Smooth muscle cell (in vitro differentiated cells): ENCODE data around the gene ATG2A. TPM values are rescaled to one million over a fixed set of nuclear protein-coding genes. Genes with fewer than 3 reads are reported as not detected.

Experiments
- DNase-seq: peaks from one replicate; lab custom pipeline; 2025; ENCODE audit not compliant: unreplicated experiment; lab: John Stamatoyannopoulos, UW
- H2AFZ ChIP-seq: fragments of 200-600 bp; sonication (generic); 2 replicates; pipeline ENCODE4 v1.6.0; 2016; ENCODE audit warnings: antibody characterized with exemption, low read depth, mild to moderate bottlenecking
- H3F3A ChIP-seq: fragments of 200-600 bp; sonication (generic); 2 replicates; pipeline ENCODE4 v1.6.0; 2017; ENCODE audit warnings: antibody characterized with exemption, low read depth
- H3K27ac ChIP-seq: fragments of 200-600 bp; sonication (generic); 2 replicates; pipeline ENCODE4 v1.5.1; 2016; ENCODE audit warnings: low read depth, mild to moderate bottlenecking
- H3K27me3 ChIP-seq: fragments of 200-600 bp; sonication (generic); 2 replicates; pipeline ENCODE4 v1.6.1; 2016; ENCODE audit warnings: low read depth, mild to moderate bottlenecking
- H3K36me3 ChIP-seq: fragments of 200-600 bp; sonication (generic); 2 replicates; pipeline ENCODE4 v1.5.1; 2016; ENCODE audit warnings: low read depth
- H3K4me1 ChIP-seq: fragments of 200-600 bp; sonication (generic); 2 replicates; pipeline ENCODE4 v1.5.1; 2016; ENCODE audit warnings: low read depth
- H3K4me2 ChIP-seq: fragments of 200-600 bp; sonication (generic); 2 replicates; pipeline ENCODE4 v1.6.0; 2016; ENCODE audit warnings: mild to moderate bottlenecking
- H3K4me3 ChIP-seq: fragments of 200-600 bp; sonication (generic); 2 replicates; pipeline ENCODE4 v1.5.1; 2016; ENCODE audit warnings: mild to moderate bottlenecking
- H3K79me2 ChIP-seq: fragments of 200-600 bp; sonication (generic); 2 replicates; pipeline ENCODE4 v1.6.0; 2016; ENCODE audit warnings: low read depth, mild to moderate bottlenecking
- H3K9ac ChIP-seq: fragments of 200-600 bp; sonication (generic); 2 replicates; pipeline ENCODE4 v1.6.0; 2016; ENCODE audit warnings: low read depth
- H3K9me3 ChIP-seq: fragments of 200-600 bp; sonication (generic); replicated peaks from 2 replicates; pipeline ENCODE4 v1.5.1; 2016; ENCODE audit warnings: low read depth
- H4K20me1 ChIP-seq: fragments of 200-600 bp; sonication (generic); 2 replicates; pipeline ENCODE4 v1.6.0; 2016; ENCODE audit warnings: low read depth
- WGBS: methylation state at CpG from one replicate; pipeline ENCODE4 v1.1.7; 2016; ENCODE audit warnings: low lambda C conversion rate; 5-methylcytosine and 5-hydroxymethylcytosine counted together
- polyA plus RNA-seq: library from polyadenylated mRNA; unstranded; fragments of >200 nt; fragmentation: Nextera tagmentation; extraction: Ambion mirVana; gene quantifications from 2 replicates; pipeline ENCODE4 v1.2.1, GENCODE V29; 2016
- total RNA-seq: library from RNA; depleted of rRNA; stranded (reverse); fragments of >200 nt; gene quantifications from 2 replicates; pipeline ENCODE4 v1.2.3, GENCODE V29; 2014
- TF ChIP-seq, protein P1 (sequence below): fragments of 200-600 bp; sonication (generic); IDR thresholded peaks from 2 replicates; pipeline ENCODE4 v1.5.1; 2017; ENCODE audit warnings: borderline replicate concordance, mild to moderate bottlenecking, antibody characterized with exemption; ENCODE audit not compliant: insufficient read depth, poor library complexity, severe bottlenecking

Gene ATG2A
- total and polyA plus RNA-seq, 2 experiments from 2014 or later: 4.9 to 6.2 TPM

DNA sequence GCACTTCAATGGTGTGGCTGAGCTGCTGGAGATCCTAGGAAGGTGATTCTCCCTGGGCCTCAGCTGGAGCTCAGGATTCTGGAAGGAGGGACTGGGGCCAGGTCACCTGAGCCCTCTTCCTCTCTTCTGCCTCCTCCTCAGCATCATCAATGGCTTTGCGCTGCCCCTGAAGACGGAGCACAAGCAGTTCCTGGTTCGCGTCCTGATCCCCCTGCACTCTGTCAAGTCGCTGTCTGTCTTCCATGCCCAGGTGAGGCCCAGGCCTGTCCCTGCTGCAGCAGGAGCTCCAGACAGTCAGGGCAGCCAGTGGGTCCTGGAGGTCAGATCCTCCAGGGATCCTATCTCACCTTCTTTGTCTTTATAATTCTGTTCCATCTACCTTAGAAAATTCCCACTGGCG, 13.3 kb upstream of the ATG2A start:
- peaks cover 3% of the 10 kb centered on the region for H3K4me1 ChIP-seq
- no peaks in the 10 kb centered on the region for H3K27me3 ChIP-seq
- H4K20me1 ChIP-seq: no peaks in the 10 kb centered on the region
- DNase-seq: no peak
- H3K79me2 ChIP-seq: no peaks in the 10 kb centered on the region
- WGBS: 100% methylated on average over 6 of the region's 6 CpGs
- TF ChIP-seq, protein P1, sequence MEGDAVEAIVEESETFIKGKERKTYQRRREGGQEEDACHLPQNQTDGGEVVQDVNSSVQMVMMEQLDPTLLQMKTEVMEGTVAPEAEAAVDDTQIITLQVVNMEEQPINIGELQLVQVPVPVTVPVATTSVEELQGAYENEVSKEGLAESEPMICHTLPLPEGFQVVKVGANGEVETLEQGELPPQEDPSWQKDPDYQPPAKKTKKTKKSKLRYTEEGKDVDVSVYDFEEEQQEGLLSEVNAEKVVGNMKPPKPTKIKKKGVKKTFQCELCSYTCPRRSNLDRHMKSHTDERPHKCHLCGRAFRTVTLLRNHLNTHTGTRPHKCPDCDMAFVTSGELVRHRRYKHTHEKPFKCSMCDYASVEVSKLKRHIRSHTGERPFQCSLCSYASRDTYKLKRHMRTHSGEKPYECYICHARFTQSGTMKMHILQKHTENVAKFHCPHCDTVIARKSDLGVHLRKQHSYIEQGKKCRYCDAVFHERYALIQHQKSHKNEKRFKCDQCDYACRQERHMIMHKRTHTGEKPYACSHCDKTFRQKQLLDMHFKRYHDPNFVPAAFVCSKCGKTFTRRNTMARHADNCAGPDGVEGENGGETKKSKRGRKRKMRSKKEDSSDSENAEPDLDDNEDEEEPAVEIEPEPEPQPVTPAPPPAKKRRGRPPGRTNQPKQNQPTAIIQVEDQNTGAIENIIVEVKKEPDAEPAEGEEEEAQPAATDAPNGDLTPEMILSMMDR: no peak
- peaks cover 7% of the 10 kb centered on the region for H3K36me3 ChIP-seq
- H3K9me3 ChIP-seq: no peaks in the 10 kb centered on the region
- no peak overlapping the region for H2AFZ ChIP-seq
- no peaks in the 10 kb centered on the region for H3F3A ChIP-seq
- H3K9ac ChIP-seq: no peak overlapping the region
- H3K4me2 ChIP-seq: no peak overlapping the region
- no peak overlapping the region for H3K27ac ChIP-seq
- no peak overlapping the region for H3K4me3 ChIP-seq

DNA sequence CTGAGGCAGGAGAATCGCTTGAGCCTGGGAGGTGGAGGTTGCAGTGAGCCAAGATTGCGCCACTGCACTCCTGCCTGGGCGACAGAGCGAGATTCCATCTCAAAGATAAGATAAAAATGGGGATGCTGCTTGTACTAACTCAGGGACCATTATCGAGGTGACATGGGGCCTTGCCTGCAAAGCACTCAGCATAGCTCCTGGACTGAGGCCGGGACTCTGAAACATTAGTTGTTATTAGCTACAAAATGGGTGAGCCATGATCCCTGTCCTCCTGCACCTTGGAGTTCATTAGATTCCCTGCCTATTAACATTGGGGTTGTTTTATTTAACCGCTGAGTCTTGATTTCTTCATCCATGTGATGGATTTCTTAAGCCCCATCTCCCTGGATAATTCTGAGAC, 12.6 kb upstream of the ATG2A start:
- no peaks in the 10 kb centered on the region for H3K9me3 ChIP-seq
- no peaks in the 10 kb centered on the region for H3F3A ChIP-seq
- H3K79me2 ChIP-seq: peaks cover 3% of the 10 kb centered on the region
- DNase-seq: no peak
- H3K27me3 ChIP-seq: no peaks in the 10 kb centered on the region
- WGBS: 98% methylated on average over 7 of the region's 7 CpGs
- H4K20me1 ChIP-seq: no peaks in the 10 kb centered on the region
- peaks cover 3% of the 10 kb centered on the region for H3K4me1 ChIP-seq
- no peak overlapping the region for H2AFZ ChIP-seq
- TF ChIP-seq, protein P1: no peak
- no peak overlapping the region for H3K4me2 ChIP-seq
- H3K27ac ChIP-seq: no peak overlapping the region
- H3K9ac ChIP-seq: no peak overlapping the region
- no peak overlapping the region for H3K4me3 ChIP-seq
- peaks cover 7% of the 10 kb centered on the region for H3K36me3 ChIP-seq

DNA sequence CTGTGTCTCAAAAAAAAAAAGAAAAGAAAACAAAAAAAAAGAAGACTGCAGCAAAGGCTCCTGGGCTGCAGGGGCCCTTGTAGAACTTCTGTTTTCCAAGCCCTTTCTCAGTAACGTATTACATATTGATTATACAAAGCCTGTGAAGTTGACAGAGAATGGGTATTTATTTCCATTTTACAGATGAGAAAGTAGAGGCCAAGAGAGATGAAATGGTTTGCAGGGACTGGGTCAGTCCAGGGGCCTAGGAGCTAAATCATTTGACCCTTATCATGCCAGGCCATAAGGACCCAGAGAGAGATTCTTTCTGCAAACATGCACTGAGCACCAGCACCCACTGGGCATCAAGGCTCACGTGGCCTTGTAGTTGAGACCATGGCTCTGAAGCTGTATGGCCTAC, 11.9 kb upstream of the ATG2A start:
- peaks cover 3% of the 10 kb centered on the region for H3K79me2 ChIP-seq
- no peak overlapping the region for H3K9ac ChIP-seq

DNA sequence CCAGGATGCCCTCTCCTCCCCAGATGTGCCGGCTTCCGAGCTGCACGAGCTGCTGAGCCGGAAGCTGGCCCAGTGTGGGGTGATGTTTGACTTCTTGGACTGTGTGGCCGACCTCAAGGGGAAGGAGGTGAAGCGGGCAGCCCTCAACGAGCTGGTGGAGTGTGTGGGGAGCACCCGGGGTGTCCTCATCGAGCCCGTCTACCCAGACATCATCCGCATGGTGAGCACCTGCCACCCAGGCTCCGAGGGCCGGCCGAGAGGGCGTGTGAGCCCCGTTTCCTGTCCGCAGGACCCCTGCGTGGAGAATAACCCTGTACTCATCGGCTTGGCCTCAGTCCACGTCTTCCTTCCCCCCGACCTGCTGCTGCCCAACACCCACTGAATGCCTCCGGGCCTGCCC, 9.7 kb upstream of the ATG2A start:
- WGBS: 94% methylated on average over 22 of the region's 22 CpGs
- Histone ChIP-seq H3K4me1 (peaks cover 7% of the 10 kb centered on the region), H3K4me2 (no peak overlapping the region), H3F3A (no peaks in the 10 kb centered on the region), H4K20me1 (no peaks in the 10 kb centered on the region), H3K4me3 (no peak overlapping the region), H3K36me3 (no peaks in the 10 kb centered on the region), H2AFZ (no peak overlapping the region), H3K27ac (no peak overlapping the region), H3K27me3 (no peaks in the 10 kb centered on the region), H3K9me3 (no peaks in the 10 kb centered on the region), H3K9ac (no peak overlapping the region), H3K79me2 (peaks cover 3% of the 10 kb centered on the region)
- DNase-seq: no peak
- TF ChIP-seq, protein P1: no peak

More for the DNA sequence above, 11.9 kb upstream of the ATG2A start:
- no peak overlapping the region for H2AFZ ChIP-seq
- H3K27me3 ChIP-seq: no peaks in the 10 kb centered on the region
- H3K36me3 ChIP-seq: peaks cover 7% of the 10 kb centered on the region
- WGBS: 96% methylated on average over 2 of the region's 2 CpGs
- peaks cover 3% of the 10 kb centered on the region for H3K4me1 ChIP-seq
- H4K20me1 ChIP-seq: no peaks in the 10 kb centered on the region
- no peak overlapping the region for H3K27ac ChIP-seq
- H3K9me3 ChIP-seq: no peaks in the 10 kb centered on the region
- TF ChIP-seq, protein P1: no peak
- no peak for DNase-seq
- no peak overlapping the region for H3K4me3 ChIP-seq
- H3K4me2 ChIP-seq: no peak overlapping the region
- H3F3A ChIP-seq: no peaks in the 10 kb centered on the region
